IMR-90 (cell line): ENCODE results near the gene SLC4A2. TPM values are rescaled to one million over a fixed set of nuclear protein-coding genes. Genes with fewer than 3 reads are reported as not detected.
A peak's percentile ranks its signal among the peaks of the same experiment; 100 is the strongest.

Experiments used
- ATAC-seq: fragments of 200-7000 bp; cut with Tn5 transposase; 2 replicates; pipeline ENCODE4 v1.9.1; 2020; ENCODE audit warnings: low read depth, mild to moderate bottlenecking, moderate library complexity
- BruUV-seq: library from RNA; stranded (reverse); fragments of 400-500 nt; replicated peaks from 2 replicates; lab custom pipeline; 2021; lab: Mats Ljungman, UMichigan
- CTCF ChIA-PET: fragments of 300-600 bp; formaldehyde crosslinking; extraction: SDS; loops from one replicate; lab custom pipeline; 2021; ENCODE audit warnings: antibody characterized with exemption; lab: Yijun Ruan, JAX
- POLR2A ChIA-PET: fragments of 300-600 bp; sonication (Branson Sonifier 250); formaldehyde crosslinking; loops from one replicate; lab custom pipeline; 2022; ENCODE audit warnings: antibody characterized with exemption; ENCODE audit not compliant: unreplicated experiment; lab: Charles Lee
- DNase-seq: peaks from one replicate; pipeline ENCODE4 v3.0.0; 2013
- H2AFZ ChIP-seq: replicated peaks from 2 replicates; pipeline ENCODE3; 2013; ENCODE audit warnings: low read length, mild to moderate bottlenecking; ENCODE audit not compliant: poor library complexity
- H2AK5ac ChIP-seq: 2 replicates; pipeline ENCODE4 v1.6.1; 2013; ENCODE audit warnings: low read depth, low read length, inconsistent platforms
- H2AK9ac ChIP-seq: replicated peaks from 2 replicates; pipeline ENCODE3; 2013; ENCODE audit warnings: mild to moderate bottlenecking, low read depth, low read length, moderate library complexity; ENCODE audit not compliant: poor library complexity
- H2BK120ac ChIP-seq: 2 replicates; pipeline ENCODE4 v1.6.1; 2013; ENCODE audit warnings: low read depth, low read length, inconsistent platforms
- H2BK15ac ChIP-seq: 3 replicates; pipeline ENCODE4 v1.6.1; 2013; ENCODE audit warnings: low read depth, low read length, inconsistent platforms
- H2BK20ac ChIP-seq: 2 replicates; pipeline ENCODE4 v1.6.1; 2013; ENCODE audit warnings: low read depth, mild to moderate bottlenecking, inconsistent platforms, low read length, moderate library complexity
- H2BK5ac ChIP-seq: 2 replicates; pipeline ENCODE4 v1.6.1; 2013; ENCODE audit warnings: mild to moderate bottlenecking, low read depth, low read length, inconsistent platforms; ENCODE audit not compliant: poor library complexity, severe bottlenecking
- H3K14ac ChIP-seq: replicated peaks from 2 replicates; pipeline ENCODE4 v1.6.1; 2013; ENCODE audit warnings: low read depth, low read length, inconsistent platforms
- H3K18ac ChIP-seq: 2 replicates; pipeline ENCODE4 v1.6.1; 2013; ENCODE audit warnings: low read depth, low read length, control low read depth
- H3K23ac ChIP-seq: 2 replicates; pipeline ENCODE4 v1.6.1; 2013; ENCODE audit warnings: low read depth, low read length, inconsistent platforms
- H3K27ac ChIP-seq: 2 replicates; pipeline ENCODE4 v1.5.1; 2013; ENCODE audit warnings: mild to moderate bottlenecking, control low read depth, low read length; ENCODE audit not compliant: insufficient read depth
- H3K27me3 ChIP-seq: 2 replicates; pipeline ENCODE4 v1.6.1; 2013; ENCODE audit warnings: low read length; ENCODE audit not compliant: control insufficient read depth, insufficient read depth
- H3K36me3 ChIP-seq: 2 replicates; pipeline ENCODE4 v1.6.1; 2013; ENCODE audit warnings: low read length, mixed read lengths; ENCODE audit not compliant: control insufficient read depth, insufficient read depth
- H3K4ac ChIP-seq: 2 replicates; pipeline ENCODE4 v1.6.1; 2013; ENCODE audit warnings: low read depth, low read length, inconsistent platforms
- H3K4me1 ChIP-seq: 2 replicates; pipeline ENCODE4 v1.6.1; 2013; ENCODE audit warnings: low read length, mixed read lengths; ENCODE audit not compliant: control insufficient read depth, insufficient read depth
- H3K4me2 ChIP-seq: 2 replicates; pipeline ENCODE4 v1.6.1; 2013; ENCODE audit warnings: low read depth, mild to moderate bottlenecking, control low read depth, low read length, moderate library complexity
- H3K4me3 ChIP-seq: 2 replicates; pipeline ENCODE4 v1.5.1; 2013; ENCODE audit warnings: low read depth, mild to moderate bottlenecking, control low read depth, low read length, moderate library complexity; ENCODE audit not compliant: insufficient read depth
- H3K56ac ChIP-seq: 2 replicates; pipeline ENCODE4 v1.6.1; 2013; ENCODE audit warnings: low read length, inconsistent platforms; ENCODE audit not compliant: insufficient read depth; ENCODE audit errors: extremely low read depth
- H3K79me1 ChIP-seq, 2 experiments: 2 replicates each; pipeline ENCODE4 v1.6.1; 2013; ENCODE audit warnings: low read length in 2 of 2, inconsistent platforms in 1 of 2, low read depth in 1 of 2
- H3K9ac ChIP-seq: 2 replicates; pipeline ENCODE4 v1.6.1; 2013; ENCODE audit warnings: low read depth, low read length, control low read depth
- H3K9me1 ChIP-seq: 2 replicates; pipeline ENCODE4 v1.6.1; 2013; ENCODE audit warnings: low read length, inconsistent platforms; ENCODE audit not compliant: insufficient read depth
- H3K9me3 ChIP-seq: 2 replicates; pipeline ENCODE4 v1.6.1; 2013; ENCODE audit warnings: low read length; ENCODE audit not compliant: control insufficient read depth, insufficient read depth
- H4K20me1 ChIP-seq: 2 replicates; pipeline ENCODE4 v1.6.1; 2013; ENCODE audit warnings: low read length, inconsistent platforms; ENCODE audit not compliant: insufficient read depth
- H4K5ac ChIP-seq: 2 replicates; pipeline ENCODE4 v1.6.1; 2013; ENCODE audit warnings: mild to moderate bottlenecking, low read depth, low read length, control low read depth
- H4K8ac ChIP-seq, 2 experiments: 2 replicates each; pipeline ENCODE4 v1.6.1; 2013; ENCODE audit warnings: low read depth in 2 of 2, low read length in 2 of 2, control low read depth in 1 of 2, inconsistent platforms in 1 of 2
- H4K91ac ChIP-seq: 2 replicates; pipeline ENCODE4 v1.6.1; 2013; ENCODE audit warnings: low read depth, low read length, inconsistent platforms; ENCODE audit not compliant: insufficient read depth
- BHLHE40 ChIP-seq: fragments of 150-350 bp; IDR thresholded peaks from 2 replicates; pipeline ENCODE4 v1.6.1; 2016; ENCODE audit warnings: mild to moderate bottlenecking, low read depth, low read length
- CEBPB ChIP-seq: IDR thresholded peaks from 2 replicates; pipeline ENCODE4 v1.6.1; 2012; ENCODE audit warnings: low read depth, low read length, improper control_type of control experiment
- FOS ChIP-seq: fragments of 150-350 bp; IDR thresholded peaks from 2 replicates; pipeline ENCODE4 v1.6.1; 2016; ENCODE audit warnings: low read depth, low read length
- MAFK ChIP-seq: IDR thresholded peaks from 2 replicates; pipeline ENCODE4 v1.6.1; 2012; ENCODE audit warnings: low read depth, low read length, improper control_type of control experiment
- MAZ ChIP-seq: IDR thresholded peaks from 2 replicates; pipeline ENCODE4 v1.6.1; 2012; ENCODE audit warnings: low read depth, mild to moderate bottlenecking, low read length, improper control_type of control experiment, moderate library complexity, borderline replicate concordance
- MXI1 ChIP-seq: IDR thresholded peaks from 2 replicates; pipeline ENCODE4 v1.6.1; 2012; ENCODE audit warnings: low read depth, mild to moderate bottlenecking, low read length, moderate library complexity, borderline replicate concordance
- NFE2L2 ChIP-seq: fragments of 150-350 bp; IDR thresholded peaks from 2 replicates; pipeline ENCODE4 v1.6.1; 2016; ENCODE audit warnings: low read depth, mild to moderate bottlenecking, low read length
- POLR2A ChIP-seq: IDR thresholded peaks from 2 replicates; pipeline ENCODE4 v1.6.1; 2012; ENCODE audit warnings: mild to moderate bottlenecking, low read depth, low read length
- RAD21 ChIP-seq: IDR thresholded peaks from 2 replicates; pipeline ENCODE4 v1.6.1; 2012; ENCODE audit warnings: low read length, improper control_type of control experiment
- RCOR1 ChIP-seq: IDR thresholded peaks from 2 replicates; pipeline ENCODE4 v1.6.1; 2012; ENCODE audit warnings: mild to moderate bottlenecking, low read length, improper control_type of control experiment; ENCODE audit not compliant: insufficient replicate concordance
- RFX5 ChIP-seq: IDR thresholded peaks from 2 replicates; pipeline ENCODE4 v1.8.0; 2012; ENCODE audit warnings: low read depth, mild to moderate bottlenecking, low read length, moderate library complexity
- WGBS, 2 experiments: methylation state at CpG; one replicate each; pipeline versions ENCODE4 v1.1.5 to v1.1.7; 2013; ENCODE audit warnings: missing lambda C conversion rate in 2 of 2; ENCODE audit not compliant: insufficient read length in 1 of 2; ENCODE audit errors: extremely low coverage in 2 of 2; 5-methylcytosine and 5-hydroxymethylcytosine counted together
- dilution Hi-C: fragments of 300-500 bp; cut with HindIII; formaldehyde crosslinking; loops from one replicate; pipeline ENCODE4 v1.14.3; 2018; ENCODE audit warnings: low sequenced_read_pairs; ENCODE audit not compliant: unreplicated experiment
- in situ Hi-C: fragments of 300-500 bp; cut with MboI; formaldehyde crosslinking; loops from 3 replicates; pipeline ENCODE4 v1.14.3; 2019; ENCODE audit warnings: low sequenced_read_pairs, inconsistent platforms, mixed read lengths
- intact Hi-C: fragments of 100-400 bp; cut with micrococcal nuclease; formaldehyde crosslinking; loops from 2 replicates; pipeline ENCODE4 v1.10.0; 2022
- polyA plus RNA-seq, 3 experiments: library from polyadenylated mRNA; depleted of rRNA; stranded (reverse); fragments of >200 nt; gene quantifications; 2 replicates each; pipeline ENCODE4 v1.2.3, GENCODE V29; 2012; ENCODE audit warnings: low replicate concordance in 1 of 3
- total RNA-seq: library from RNA; depleted of rRNA; stranded (reverse); fragments of >200 nt; gene quantifications from 2 replicates; pipeline ENCODE4 v1.2.3, GENCODE V29; 2012
- TF ChIP-seq, protein P1 (sequence below): fragments of 150-350 bp; IDR thresholded peaks from 2 replicates; pipeline ENCODE4 v1.6.1; 2017; ENCODE audit warnings: mild to moderate bottlenecking, antibody characterized with exemption, low read length, low read depth
- TF ChIP-seq, protein P2 (sequence below): fragments of 150-350 bp; IDR thresholded peaks from 2 replicates; pipeline ENCODE4 v1.6.1; 2016; ENCODE audit warnings: low read depth, mild to moderate bottlenecking, low read length, moderate library complexity, borderline replicate concordance
- TF ChIP-seq, protein P3 (sequence below): conservative IDR thresholded peaks from 2 replicates; pipeline ENCODE4 v1.5.1; 2012; ENCODE audit warnings: mild to moderate bottlenecking, low read depth, low read length, improper control_type of control experiment

Gene SLC4A2
- total and polyA plus RNA-seq, 2 of the 4 experiments (the other 2 are of a cell fraction), result 29.6 to 91.0 TPM

DNA sequence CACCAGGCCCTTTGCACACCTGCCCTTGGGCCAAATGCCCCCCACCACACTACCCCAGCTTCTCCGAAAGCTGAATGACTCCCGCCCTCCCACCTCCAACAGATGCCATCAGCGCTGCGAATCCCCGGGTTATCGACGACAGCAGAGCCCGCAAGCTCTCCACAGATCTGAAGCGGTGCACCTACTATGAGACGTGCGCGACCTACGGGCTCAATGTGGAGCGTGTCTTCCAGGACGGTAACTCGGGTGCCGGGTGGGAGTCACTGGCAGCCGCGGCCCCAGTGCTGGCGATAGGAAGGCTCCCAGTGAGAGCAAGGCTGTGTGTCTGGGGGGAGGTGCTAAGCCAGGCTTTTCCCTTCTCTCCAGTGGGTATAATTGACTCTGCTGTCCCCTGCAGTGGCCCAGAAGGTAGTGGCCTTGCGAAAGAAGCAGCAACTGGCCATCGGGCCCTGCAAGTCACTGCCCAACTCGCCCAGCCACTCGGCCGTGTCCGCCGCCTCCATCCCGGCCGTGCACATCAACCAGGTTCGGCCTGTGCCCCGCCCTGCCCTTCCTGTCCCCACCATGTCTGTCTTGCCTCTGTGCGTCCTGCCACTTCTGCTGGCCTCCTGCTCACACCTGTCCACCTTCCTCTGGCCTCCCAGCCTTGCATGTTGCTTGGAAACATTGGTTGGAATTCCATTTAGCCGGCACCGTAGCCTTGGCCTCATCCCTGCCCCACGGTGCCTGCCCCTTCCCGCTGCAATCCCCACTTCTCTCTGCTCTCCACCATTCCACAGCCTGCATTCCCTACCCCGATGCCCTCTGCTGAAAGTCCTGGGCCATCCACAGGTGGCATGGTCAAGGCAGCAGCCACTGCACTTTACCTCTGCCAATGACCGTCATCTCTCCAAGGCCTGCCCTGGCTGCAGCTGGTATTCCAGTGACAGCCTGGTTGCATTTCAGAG lies 59.0 kb downstream of the SLC4A2 start:
- CTCF ChIA-PET, result no interaction called here
- H3K9me1 ChIP-seq, result no peaks in the 10 kb centered on the region
- peaks cover 42% of the 10 kb centered on the region for H4K20me1 ChIP-seq
- DNase-seq (no peak), ATAC-seq (no peak)
- no peak overlapping the region for H2BK120ac ChIP-seq
- H2AFZ ChIP-seq, result peak overlapping the region; percentile 11
- H3K56ac ChIP-seq, result no peak overlapping the region
- BruUV-seq, result no TSS peak
- H3K4me3 ChIP-seq, result no peak overlapping the region
- H2AK5ac ChIP-seq, result no peak overlapping the region
- in situ Hi-C loops (loop anchor here (25.0 kb wide), 1 partner anchor 331 kb away; no protein-coding TSS in a partner anchor), dilution Hi-C loops (no loop called here), intact Hi-C loops (no loop called here)
- H3K9ac ChIP-seq, result no peak overlapping the region
- H2AK9ac ChIP-seq, result peak overlapping the region; percentile 37
- H3K4ac ChIP-seq, result no peak overlapping the region
- no peak overlapping the region for H4K8ac ChIP-seq
- H2BK5ac ChIP-seq, result no peak overlapping the region
- H2BK20ac ChIP-seq, result no peak overlapping the region
- no peak overlapping the region for H3K18ac ChIP-seq
- H3K4me1 ChIP-seq, result peaks cover 12% of the 10 kb centered on the region
- H3K27me3 ChIP-seq, result no peaks in the 10 kb centered on the region
- peaks cover 14 to 43% of the 10 kb centered on the region in 2 experiments for H3K79me1 ChIP-seq
- H3K36me3 ChIP-seq, result peaks cover 54% of the 10 kb centered on the region
- no peak overlapping the region for H3K14ac ChIP-seq
- no peak overlapping the region for H3K23ac ChIP-seq
- H3K4me2 ChIP-seq, result no peak overlapping the region
- no peak overlapping the region for H4K91ac ChIP-seq
- POLR2A ChIA-PET, result no interaction called here
- no peak overlapping the region for H4K5ac ChIP-seq
- no peaks in the 10 kb centered on the region for H3K9me3 ChIP-seq
- H2BK15ac ChIP-seq, result no peak overlapping the region
- no peak overlapping the region for H3K27ac ChIP-seq
- 94% methylated on average over 15 of the region's 38 CpGs; no CpG with 5 or more reads in 1 of the 2 experiments for WGBS, 2 experiments
- TF ChIP-seq, protein P1, sequence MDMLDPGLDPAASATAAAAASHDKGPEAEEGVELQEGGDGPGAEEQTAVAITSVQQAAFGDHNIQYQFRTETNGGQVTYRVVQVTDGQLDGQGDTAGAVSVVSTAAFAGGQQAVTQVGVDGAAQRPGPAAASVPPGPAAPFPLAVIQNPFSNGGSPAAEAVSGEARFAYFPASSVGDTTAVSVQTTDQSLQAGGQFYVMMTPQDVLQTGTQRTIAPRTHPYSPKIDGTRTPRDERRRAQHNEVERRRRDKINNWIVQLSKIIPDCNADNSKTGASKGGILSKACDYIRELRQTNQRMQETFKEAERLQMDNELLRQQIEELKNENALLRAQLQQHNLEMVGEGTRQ, result no peak
- TF ChIP-seq NFE2L2 (no peak), RCOR1 (no peak), RAD21 (no peak), CEBPB (no peak), FOS (no peak), MAFK (no peak), MAZ (no peak), BHLHE40 (no peak), MXI1 (no peak), RFX5 (no peak), POLR2A (no peak)
- TF ChIP-seq, protein P2, sequence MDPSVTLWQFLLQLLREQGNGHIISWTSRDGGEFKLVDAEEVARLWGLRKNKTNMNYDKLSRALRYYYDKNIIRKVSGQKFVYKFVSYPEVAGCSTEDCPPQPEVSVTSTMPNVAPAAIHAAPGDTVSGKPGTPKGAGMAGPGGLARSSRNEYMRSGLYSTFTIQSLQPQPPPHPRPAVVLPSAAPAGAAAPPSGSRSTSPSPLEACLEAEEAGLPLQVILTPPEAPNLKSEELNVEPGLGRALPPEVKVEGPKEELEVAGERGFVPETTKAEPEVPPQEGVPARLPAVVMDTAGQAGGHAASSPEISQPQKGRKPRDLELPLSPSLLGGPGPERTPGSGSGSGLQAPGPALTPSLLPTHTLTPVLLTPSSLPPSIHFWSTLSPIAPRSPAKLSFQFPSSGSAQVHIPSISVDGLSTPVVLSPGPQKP, result no peak
- TF ChIP-seq, protein P3, sequence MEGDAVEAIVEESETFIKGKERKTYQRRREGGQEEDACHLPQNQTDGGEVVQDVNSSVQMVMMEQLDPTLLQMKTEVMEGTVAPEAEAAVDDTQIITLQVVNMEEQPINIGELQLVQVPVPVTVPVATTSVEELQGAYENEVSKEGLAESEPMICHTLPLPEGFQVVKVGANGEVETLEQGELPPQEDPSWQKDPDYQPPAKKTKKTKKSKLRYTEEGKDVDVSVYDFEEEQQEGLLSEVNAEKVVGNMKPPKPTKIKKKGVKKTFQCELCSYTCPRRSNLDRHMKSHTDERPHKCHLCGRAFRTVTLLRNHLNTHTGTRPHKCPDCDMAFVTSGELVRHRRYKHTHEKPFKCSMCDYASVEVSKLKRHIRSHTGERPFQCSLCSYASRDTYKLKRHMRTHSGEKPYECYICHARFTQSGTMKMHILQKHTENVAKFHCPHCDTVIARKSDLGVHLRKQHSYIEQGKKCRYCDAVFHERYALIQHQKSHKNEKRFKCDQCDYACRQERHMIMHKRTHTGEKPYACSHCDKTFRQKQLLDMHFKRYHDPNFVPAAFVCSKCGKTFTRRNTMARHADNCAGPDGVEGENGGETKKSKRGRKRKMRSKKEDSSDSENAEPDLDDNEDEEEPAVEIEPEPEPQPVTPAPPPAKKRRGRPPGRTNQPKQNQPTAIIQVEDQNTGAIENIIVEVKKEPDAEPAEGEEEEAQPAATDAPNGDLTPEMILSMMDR, result no peak
